Measurements from ENCODE around the gene ABAT. TPM values are rescaled to one million over a fixed set of nuclear protein-coding genes. Genes with fewer than 3 reads are reported as not detected.

Gene ABAT
- total RNA-seq, 1 experiment from 2014 or later, result 1.8 TPM

DNA sequence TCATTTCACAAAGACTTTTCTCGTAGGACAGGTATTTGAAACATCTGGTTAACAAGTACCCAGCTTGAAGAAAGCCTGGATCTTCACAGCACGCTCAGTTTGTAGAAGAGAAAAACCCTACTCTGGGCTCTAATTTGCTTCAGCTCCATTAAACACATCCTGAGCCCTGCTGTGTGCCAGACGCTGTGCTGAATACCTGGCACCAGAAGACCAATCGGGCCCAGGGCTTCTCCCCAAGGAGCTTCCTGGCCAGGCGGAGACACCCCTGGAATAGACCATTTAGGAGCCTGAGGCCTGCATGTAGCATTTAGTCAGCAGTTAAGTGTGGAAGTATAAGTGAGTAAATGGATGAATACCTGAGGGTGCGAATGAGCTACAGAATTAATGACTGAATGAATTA is 8.9 kb upstream of the ABAT start:
- no peak overlapping the region for H3K4me3 ChIP-seq (ENCODE audit: insufficient read depth, low read depth, low read length)
- DNase-seq, result no peak
- H3K36me3 ChIP-seq (replicated peaks; ENCODE audit: control insufficient read depth, insufficient read depth, low read length), result no peaks in the 10 kb centered on the region
- no peaks in the 10 kb centered on the region for H3K27me3 ChIP-seq (ENCODE audit: control insufficient read depth, insufficient read depth, low read length)

DNA sequence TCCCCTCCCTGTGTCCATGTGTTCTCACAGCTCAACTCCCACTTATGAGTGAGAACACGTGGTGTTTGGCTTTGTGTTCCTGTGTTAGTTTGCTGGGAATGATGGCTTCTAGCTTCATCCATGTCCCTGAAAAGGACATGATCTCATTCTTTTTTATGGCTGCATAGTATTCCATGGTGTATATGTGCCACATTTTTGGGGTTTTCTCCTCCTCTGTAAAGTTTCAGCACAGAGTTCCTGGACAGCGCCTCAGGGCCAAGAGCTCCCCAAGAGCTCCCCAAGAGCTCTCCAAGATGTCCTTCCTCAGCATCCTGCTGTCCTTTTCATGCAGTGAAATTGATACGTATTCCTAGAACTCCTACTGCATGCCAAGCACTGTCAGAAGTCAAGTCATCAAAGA is 6.9 kb upstream of the ABAT start:
- DNase-seq, result no peak
- no peak overlapping the region for H3K4me3 ChIP-seq (ENCODE audit: insufficient read depth, low read depth, low read length)
- H3K36me3 ChIP-seq (replicated peaks; ENCODE audit: control insufficient read depth, insufficient read depth, low read length), result no peaks in the 10 kb centered on the region
- H3K27me3 ChIP-seq (ENCODE audit: control insufficient read depth, insufficient read depth, low read length), result no peaks in the 10 kb centered on the region

DNA sequence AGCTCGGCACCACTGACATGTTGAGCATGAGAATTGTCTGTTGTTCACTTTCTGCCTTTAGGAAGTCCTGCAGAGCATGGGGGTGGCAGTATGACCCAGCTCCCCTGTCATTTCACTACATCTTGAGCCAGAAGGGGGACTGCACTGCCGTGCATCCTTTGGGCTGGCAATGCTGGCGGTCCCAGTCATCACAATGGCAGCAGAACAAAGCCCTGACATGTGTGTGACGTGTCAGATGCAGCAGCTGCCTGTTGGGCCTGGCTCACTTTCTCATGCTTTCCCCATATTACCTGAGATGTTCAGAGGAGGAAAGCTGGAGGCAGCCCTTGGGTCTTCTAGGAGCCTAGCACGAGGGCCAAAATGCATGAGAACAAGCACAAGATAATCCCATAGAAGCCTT is 6.3 kb upstream of the ABAT start:
- Histone ChIP-seq H3K4me3 (ENCODE audit: insufficient read depth, low read depth, low read length) (no peak overlapping the region), H3K36me3 (replicated peaks; ENCODE audit: control insufficient read depth, insufficient read depth, low read length) (no peaks in the 10 kb centered on the region), H3K27me3 (ENCODE audit: control insufficient read depth, insufficient read depth, low read length) (no peaks in the 10 kb centered on the region)
- DNase-seq, result no peak

DNA sequence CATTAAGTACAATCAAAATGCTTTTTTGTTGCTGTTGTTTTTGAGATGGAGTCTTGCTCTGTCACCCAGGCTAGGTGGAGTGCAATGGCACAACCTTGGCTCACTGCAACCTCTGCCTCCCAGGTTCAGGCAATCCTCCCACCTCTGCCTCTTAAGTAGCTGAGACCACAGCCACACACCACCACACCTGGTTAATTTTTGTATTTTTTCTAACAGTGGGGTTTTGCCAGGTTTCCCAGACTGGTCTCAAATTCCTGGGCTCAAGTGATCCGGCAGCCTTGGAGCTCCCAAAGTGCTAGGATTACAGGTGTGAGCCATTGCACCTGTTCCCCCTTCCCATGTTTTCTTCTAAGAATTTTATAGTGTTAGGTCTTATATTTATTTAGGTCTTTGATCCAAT is 4.9 kb upstream of the ABAT start:
- Histone ChIP-seq H3K27me3 (ENCODE audit: control insufficient read depth, insufficient read depth, low read length) (peaks cover 4% of the 10 kb centered on the region), H3K4me3 (ENCODE audit: insufficient read depth, low read depth, low read length) (no peak overlapping the region), H3K36me3 (replicated peaks; ENCODE audit: control insufficient read depth, insufficient read depth, low read length) (no peaks in the 10 kb centered on the region)
- DNase-seq, result no peak

DNA sequence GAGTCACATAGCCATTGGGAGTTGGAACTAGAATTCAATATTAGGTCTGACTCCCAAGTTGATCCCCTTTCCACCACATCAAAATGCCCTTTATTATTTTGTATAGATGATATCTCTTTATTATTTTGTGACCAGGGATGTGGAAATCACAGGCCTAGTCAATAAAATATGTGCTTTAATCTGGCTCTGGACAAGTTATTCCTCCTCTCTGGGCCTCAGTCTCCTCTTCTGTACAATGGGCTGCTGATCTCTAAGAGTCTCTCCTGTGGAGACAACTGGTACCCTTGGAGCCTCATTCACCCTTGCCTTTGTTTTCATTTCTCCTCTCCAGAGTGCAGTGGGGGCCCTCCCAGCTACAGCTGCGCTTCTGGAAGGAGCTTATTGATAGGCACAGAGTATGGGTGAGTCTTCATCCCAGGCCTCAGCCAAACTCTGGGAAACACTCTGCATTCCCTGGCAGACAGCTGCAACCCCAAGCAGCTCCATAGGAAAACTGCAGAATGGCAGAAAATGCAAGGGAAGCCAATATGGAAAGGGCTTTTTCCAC is 4.3 kb upstream of the ABAT start:
- no peak overlapping the region for H3K4me3 ChIP-seq (ENCODE audit: insufficient read depth, low read depth, low read length)
- H3K36me3 ChIP-seq (replicated peaks; ENCODE audit: control insufficient read depth, insufficient read depth, low read length), result no peaks in the 10 kb centered on the region
- DNase-seq, result no peak
- peaks cover 10% of the 10 kb centered on the region for H3K27me3 ChIP-seq (ENCODE audit: control insufficient read depth, insufficient read depth, low read length)

DNA sequence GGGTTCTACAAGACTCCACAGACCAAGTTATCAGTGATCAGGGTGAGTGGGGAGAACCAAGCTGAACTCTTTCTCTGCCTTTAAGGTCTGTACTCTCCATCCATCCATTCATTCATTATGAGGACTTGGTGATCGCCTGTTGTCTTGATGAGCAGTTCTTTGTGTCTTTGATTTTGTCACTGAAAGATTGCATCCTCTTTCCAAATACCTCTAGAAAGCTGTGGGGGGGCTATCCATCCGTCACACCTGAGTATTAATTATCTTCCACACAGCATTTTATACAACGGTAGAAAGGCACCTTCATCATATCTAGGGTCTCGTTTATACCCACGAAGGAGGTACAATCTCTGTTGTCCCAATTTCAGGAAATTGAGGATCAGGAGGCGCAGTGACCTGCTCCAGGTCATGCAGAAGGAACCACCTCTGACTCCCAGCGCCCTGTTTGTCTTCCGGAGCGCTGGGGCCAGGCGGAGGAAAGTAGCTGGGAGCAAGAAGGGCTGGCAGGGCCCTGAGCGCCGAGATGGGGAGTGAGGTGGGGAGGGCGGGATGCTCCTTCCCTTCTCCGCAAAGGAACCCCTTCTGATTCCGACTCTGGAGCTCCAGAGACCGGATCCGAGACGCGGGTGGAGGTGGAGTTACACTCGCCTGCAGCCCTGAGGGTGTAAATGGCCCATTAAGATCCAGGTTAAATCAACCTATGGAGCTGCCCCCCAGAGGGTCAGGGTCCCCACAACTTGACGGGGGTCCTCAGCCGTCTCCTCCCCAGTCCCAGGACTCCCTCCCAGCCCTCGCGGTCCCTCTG is 605 bp upstream of the ABAT start:
- Histone ChIP-seq H3K27me3 (ENCODE audit: control insufficient read depth, insufficient read depth, low read length) (peaks cover 20% of the 10 kb centered on the region), H3K36me3 (replicated peaks; ENCODE audit: control insufficient read depth, insufficient read depth, low read length) (no peaks in the 10 kb centered on the region), H3K4me3 (ENCODE audit: insufficient read depth, low read depth, low read length) (peak overlapping the region; percentile 59)
- DNase-seq, result no peak

DNA sequence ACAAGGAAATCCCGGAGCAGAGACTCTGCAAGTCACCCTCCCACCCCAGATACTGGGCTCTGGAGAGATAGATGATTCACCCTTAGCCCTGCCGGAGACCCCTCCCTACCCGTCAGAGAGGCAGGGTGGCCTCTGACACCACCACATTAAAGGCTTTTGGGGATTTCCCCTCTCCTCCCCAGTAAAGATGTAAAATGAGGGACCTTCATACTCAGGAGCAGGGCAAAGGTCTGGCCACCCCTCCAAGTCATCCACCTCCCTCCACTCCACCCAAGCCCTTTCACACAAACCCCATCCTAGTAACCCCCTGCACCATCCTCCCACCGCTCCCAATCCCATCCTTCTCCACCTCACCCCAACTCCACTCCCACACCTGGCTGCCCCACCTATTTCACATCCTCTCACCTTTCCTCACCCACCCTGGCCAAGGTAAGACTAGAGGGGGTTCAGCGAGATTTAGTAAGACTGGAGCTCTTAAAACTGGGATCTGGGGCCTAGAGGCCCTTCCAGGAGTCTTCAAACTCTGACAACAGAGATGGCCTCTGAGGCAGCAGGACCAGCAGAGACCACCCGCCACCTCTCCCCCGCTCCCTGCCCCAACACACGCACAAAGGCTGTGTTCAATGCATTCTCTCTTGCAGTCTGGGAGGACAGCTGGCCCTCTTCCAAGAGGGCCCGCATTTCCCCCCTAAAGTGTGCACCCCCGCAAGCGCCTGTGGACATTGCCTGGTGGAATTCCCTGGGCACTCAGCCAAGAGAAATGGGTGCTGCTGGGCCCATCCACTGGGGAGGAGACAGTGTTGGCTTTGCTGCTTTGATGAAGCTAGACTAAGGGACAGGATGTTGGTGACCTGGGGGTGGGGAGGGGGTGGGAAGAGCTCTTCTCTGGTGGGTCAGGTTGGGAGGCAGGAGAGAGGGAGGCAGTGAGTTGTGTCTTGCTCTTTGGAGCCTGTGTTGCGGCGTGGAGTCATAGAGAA is 1.1 kb downstream of the ABAT start:
- Histone ChIP-seq H3K36me3 (replicated peaks; ENCODE audit: control insufficient read depth, insufficient read depth, low read length) (no peaks in the 10 kb centered on the region), H3K4me3 (ENCODE audit: insufficient read depth, low read depth, low read length) (no peak overlapping the region), H3K27me3 (ENCODE audit: control insufficient read depth, insufficient read depth, low read length) (peaks cover 20% of the 10 kb centered on the region)
- peak; percentile 47 for DNase-seq

DNA sequence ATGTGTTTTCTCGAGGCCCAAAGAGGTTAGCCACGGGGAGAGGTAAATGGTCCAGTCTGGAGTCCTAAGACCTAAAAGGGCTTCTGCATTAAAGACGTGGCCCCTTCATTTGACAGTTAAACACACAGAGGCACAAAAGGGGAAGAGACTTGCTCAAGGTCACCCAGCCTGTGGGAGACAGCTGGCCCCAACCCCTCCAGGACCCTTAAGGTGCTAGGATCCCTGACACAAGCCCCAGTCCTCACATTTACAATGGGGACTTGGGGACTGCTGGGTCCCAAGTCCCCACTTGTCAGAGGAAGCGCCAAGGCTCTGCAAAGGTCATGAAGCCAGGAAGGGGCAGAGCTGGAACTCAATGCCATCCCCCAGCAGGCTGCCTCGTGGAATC is 1.7 kb downstream of the ABAT start:
- peaks cover 20% of the 10 kb centered on the region for H3K27me3 ChIP-seq (ENCODE audit: control insufficient read depth, insufficient read depth, low read length)
- no peaks in the 10 kb centered on the region for H3K36me3 ChIP-seq (replicated peaks; ENCODE audit: control insufficient read depth, insufficient read depth, low read length)
- H3K4me3 ChIP-seq (ENCODE audit: insufficient read depth, low read depth, low read length), result no peak overlapping the region
- DNase-seq, result no peak

DNA sequence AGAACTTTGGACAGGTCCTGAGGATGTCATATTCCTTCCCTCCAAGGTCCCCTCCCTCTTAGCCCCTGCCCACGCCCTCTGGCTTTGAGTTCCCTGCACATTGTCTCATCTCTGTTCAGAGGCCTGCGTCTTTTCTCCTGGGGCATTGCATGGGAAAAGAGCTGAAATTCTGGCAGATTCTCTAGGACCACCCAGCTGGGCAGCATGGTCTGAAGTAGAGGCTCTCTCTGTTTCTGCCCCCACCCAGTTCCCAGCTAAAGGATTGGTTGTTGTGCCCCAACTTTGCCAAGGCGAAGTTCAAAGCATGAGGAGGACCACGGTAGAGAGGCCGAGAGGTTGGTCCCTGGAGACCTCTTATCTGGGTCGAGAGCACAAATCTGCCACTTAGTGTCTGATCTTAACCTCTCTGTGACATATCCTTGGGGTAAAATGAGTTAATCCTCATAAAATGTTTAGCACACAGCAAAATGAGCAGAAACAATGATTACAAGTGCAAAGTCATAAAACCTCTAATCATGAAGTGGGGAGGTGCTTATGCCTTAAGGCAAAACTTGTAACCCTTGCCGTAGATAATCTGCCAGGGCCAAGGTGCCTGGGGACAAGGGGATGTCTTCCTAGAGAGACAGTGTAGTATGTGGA is 2.4 kb downstream of the ABAT start:
- no peak overlapping the region for H3K4me3 ChIP-seq (ENCODE audit: insufficient read depth, low read depth, low read length)
- H3K27me3 ChIP-seq (ENCODE audit: control insufficient read depth, insufficient read depth, low read length), result peaks cover 20% of the 10 kb centered on the region
- no peak for DNase-seq
- H3K36me3 ChIP-seq (replicated peaks; ENCODE audit: control insufficient read depth, insufficient read depth, low read length), result no peaks in the 10 kb centered on the region

DNA sequence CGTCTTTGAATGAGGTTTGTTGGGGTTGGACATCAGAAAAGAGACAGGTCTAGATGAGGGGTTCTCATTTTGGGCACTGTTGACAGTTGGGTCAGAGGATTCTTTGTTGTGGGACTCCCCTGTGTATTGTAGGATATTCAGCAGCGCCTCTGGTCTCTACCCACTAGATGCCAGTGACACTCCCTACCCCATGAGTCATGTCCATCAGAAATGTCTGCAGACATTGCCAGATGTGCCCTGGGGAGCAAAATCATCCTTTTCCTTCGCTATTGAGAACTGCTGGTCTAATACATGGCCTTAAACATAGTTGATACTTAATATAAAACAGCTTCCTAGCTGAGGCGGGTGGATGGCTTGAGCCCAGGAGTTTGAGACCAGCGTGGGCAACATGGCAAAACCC is 3.1 kb downstream of the ABAT start:
- Histone ChIP-seq H3K27me3 (ENCODE audit: control insufficient read depth, insufficient read depth, low read length) (peaks cover 20% of the 10 kb centered on the region), H3K36me3 (replicated peaks; ENCODE audit: control insufficient read depth, insufficient read depth, low read length) (no peaks in the 10 kb centered on the region), H3K4me3 (ENCODE audit: insufficient read depth, low read depth, low read length) (no peak overlapping the region)
- no peak for DNase-seq

DNA sequence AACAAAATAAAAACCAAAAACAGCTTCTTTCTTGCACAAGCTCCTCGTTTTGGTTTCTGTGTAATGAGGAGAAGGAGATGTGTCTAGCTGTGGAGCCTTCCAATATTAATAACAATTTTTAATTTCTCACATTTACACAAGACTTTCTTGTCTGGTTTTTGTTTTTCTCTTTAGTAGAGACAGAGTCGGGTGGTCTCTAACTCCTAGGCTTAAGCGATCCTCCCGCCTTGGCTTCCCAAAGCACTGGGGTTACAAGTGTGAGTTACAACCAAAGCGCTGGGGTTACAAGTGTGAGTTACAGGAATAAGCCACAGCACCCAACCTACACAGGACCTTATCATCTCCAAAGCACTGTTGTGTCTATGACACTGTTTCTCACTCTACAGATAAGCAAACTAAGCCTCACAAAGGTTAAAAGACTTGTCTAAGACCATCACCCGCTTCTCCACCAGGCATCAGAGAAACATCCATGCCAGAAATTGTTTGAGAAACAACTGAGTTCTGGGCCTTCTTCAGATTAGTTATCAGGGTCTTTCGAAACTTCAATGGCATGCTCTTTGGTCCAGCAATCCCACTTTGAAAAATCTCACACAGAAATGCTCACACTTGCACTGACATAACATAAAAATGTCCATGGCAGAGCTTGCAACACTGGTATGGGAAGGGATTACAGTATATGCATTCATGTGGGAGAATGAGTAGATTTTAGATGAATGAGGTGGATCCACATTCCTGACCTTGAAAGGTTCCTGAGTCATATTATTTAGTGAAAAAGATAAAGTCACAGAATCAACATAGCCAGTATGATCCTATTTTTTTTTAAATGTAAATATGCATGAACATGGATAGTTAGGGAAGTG is 3.9 kb downstream of the ABAT start:
- DNase-seq, result no peak
- H3K4me3 ChIP-seq (ENCODE audit: insufficient read depth, low read depth, low read length), result no peak overlapping the region
- peaks cover 20% of the 10 kb centered on the region for H3K27me3 ChIP-seq (ENCODE audit: control insufficient read depth, insufficient read depth, low read length)
- H3K36me3 ChIP-seq (replicated peaks; ENCODE audit: control insufficient read depth, insufficient read depth, low read length), result no peaks in the 10 kb centered on the region

DNA sequence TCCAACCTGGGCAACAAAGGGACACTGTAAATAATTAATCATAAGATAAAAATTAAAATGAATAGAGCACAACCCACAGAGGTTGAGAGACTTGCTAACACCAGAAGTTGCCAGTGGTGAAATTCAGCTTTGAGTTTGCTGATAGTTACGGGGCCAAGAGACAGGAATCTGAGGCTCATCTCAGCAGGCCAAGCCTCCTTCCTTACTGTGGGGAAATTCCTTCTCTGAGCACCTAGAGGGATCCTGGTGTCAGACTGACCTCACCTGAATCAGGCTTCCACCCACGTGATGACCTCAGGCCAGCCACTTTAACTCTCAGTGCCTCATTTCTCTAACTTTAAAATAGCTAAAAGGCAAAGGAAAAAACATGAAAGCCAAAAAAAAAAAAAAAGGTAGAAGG is 4.7 kb downstream of the ABAT start:
- Histone ChIP-seq H3K36me3 (replicated peaks; ENCODE audit: control insufficient read depth, insufficient read depth, low read length) (no peaks in the 10 kb centered on the region), H3K27me3 (ENCODE audit: control insufficient read depth, insufficient read depth, low read length) (peaks cover 16% of the 10 kb centered on the region), H3K4me3 (ENCODE audit: insufficient read depth, low read depth, low read length) (no peak overlapping the region)
- DNase-seq, result no peak

DNA sequence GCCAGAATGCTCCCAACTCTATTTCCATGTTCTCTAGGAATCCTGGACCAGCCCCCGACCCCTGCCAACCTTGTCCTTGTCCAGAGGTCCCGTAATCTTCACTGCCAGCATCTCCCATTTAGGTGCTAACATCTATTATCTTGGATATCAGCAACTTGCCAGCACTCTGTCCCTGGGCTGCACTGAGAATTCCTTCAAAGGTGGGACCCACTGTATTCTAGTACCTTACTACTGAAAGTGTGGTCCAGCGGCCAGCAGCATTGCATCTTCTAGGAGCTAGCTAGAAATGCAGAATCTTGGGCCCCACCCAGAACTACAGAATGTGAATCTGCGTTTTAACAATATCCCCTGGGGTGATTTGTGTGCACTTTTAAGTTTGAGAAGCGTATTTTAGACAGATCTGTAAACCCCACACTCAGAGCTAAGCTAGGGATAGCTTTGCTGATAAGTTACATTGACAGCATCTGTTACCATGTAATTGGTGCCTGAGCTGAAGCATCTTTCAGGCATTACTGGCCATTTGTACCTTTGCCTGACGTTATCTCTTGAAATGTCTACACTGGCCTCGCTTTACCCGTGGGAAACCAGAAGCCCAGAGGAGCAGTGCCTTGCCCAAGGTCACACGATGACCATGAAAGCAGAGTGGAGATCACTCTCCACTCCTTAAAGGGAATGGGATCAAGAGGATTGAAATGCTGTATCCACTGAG is 8.3 kb downstream of the ABAT start:
- DNase-seq, result no peak
- Histone ChIP-seq H3K4me3 (ENCODE audit: insufficient read depth, low read depth, low read length) (no peak overlapping the region), H3K36me3 (replicated peaks; ENCODE audit: control insufficient read depth, insufficient read depth, low read length) (no peaks in the 10 kb centered on the region), H3K27me3 (ENCODE audit: control insufficient read depth, insufficient read depth, low read length) (no peaks in the 10 kb centered on the region)
